ENCODE results near the gene DRGX. TPM values are rescaled to one million over a fixed set of nuclear protein-coding genes. Genes with fewer than 3 reads are reported as not detected.

DRGX gene
- total and polyA plus RNA-seq, 2 experiments from 2014 or later: not detected

GRCh38 chr10:49318028-49318427 is 77.9 kb downstream of the DRGX start:
- Histone ChIP-seq H4K20me1 (ENCODE audit: insufficient read depth, poor library complexity, severe bottlenecking) (no peaks in the 10 kb centered on the region), H3K36me3 (replicated peaks; ENCODE audit: insufficient read depth, low read depth) (no peaks in the 10 kb centered on the region), H3K4me3 (no peak overlapping the region), H3K9me2 (replicated peaks; ENCODE audit: insufficient read depth) (no peaks in the 10 kb centered on the region), H3K4me2 (no peak overlapping the region), H3K4me1 (ENCODE audit: insufficient read depth) (no peaks in the 10 kb centered on the region), H3K27me3 (no peaks in the 10 kb centered on the region), H2AFZ (no peak overlapping the region), H3K9me3 (ENCODE audit: low read depth) (no peaks in the 10 kb centered on the region), H3K79me2 (no peaks in the 10 kb centered on the region), H3K27ac (no peak overlapping the region)
- no peak for DNase-seq (ENCODE audit: low spot score)
- 87% methylated on average over 6 of the region's 6 CpGs for WGBS (ENCODE audit: low lambda C conversion rate, missing lambda C conversion rate)
- no peak for TF ChIP-seq EZH2phosphoT487 (IDR thresholded peaks at IDR 0.05; ENCODE audit: low read depth, severe bottlenecking, unreplicated experiment)
- TF ChIP-seq CTCF (IDR thresholded peaks at IDR 0.05; ENCODE audit: poor library complexity): no peak
- TF ChIP-seq EZH2 (IDR thresholded peaks at IDR 0.05; ENCODE audit: borderline replicate concordance): no peak

- Histone ChIP-seq H3K9me2 (replicated peaks; ENCODE audit: insufficient read depth) (no peaks in the 10 kb centered on the region), H3K27me3 (no peaks in the 10 kb centered on the region), H3K36me3 (replicated peaks; ENCODE audit: insufficient read depth, low read depth) (no peaks in the 10 kb centered on the region), H4K20me1 (ENCODE audit: insufficient read depth, poor library complexity, severe bottlenecking) (no peaks in the 10 kb centered on the region), H3K79me2 (no peaks in the 10 kb centered on the region), H3K4me1 (ENCODE audit: insufficient read depth) (no peaks in the 10 kb centered on the region), H3K4me3 (no peak overlapping the region), H2AFZ (no peak overlapping the region), H3K4me2 (no peak overlapping the region), H3K9me3 (ENCODE audit: low read depth) (no peaks in the 10 kb centered on the region), H3K27ac (no peak overlapping the region)
- no peak for TF ChIP-seq CTCF (IDR thresholded peaks at IDR 0.05; ENCODE audit: poor library complexity)
- no peak for TF ChIP-seq EZH2phosphoT487 (IDR thresholded peaks at IDR 0.05; ENCODE audit: low read depth, severe bottlenecking, unreplicated experiment)
- TF ChIP-seq EZH2 (IDR thresholded peaks at IDR 0.05; ENCODE audit: borderline replicate concordance): no peak
- WGBS (ENCODE audit: low lambda C conversion rate, missing lambda C conversion rate): 88% methylated on average over 5 of the region's 5 CpGs
- no peak for DNase-seq (ENCODE audit: low spot score)
These were observed 81.1 kb downstream of the DRGX start for GRCh38 chr10:49314806-49315205.

Other genes with a start within 250 kb of the DRGX start
- 0.27 and 1.2 TPM in 2 replicates for gene TMEM273, start 207.7 kb downstream of the DRGX start, total RNA-seq
- 1.9 TPM in 1 of 2 replicates, not detected in the other for gene TMEM273, start 207.7 kb downstream of the DRGX start, polyA plus RNA-seq
- gene C10orf71, start 96.9 kb downstream of the DRGX start, total RNA-seq: not detected in 2 replicates
- gene C10orf71, start 96.9 kb downstream of the DRGX start, polyA plus RNA-seq: not detected in 2 replicates
- gene ERCC6, start 143.0 kb upstream of the DRGX start, total RNA-seq: 15.6 and 16.5 TPM in 2 replicates
- gene ERCC6, start 143.0 kb upstream of the DRGX start, polyA plus RNA-seq: 6.9 and 7.3 TPM in 2 replicates
- gene SLC18A3, start 214.2 kb upstream of the DRGX start, total RNA-seq: 1.1 and 1.4 TPM in 2 replicates
- gene SLC18A3, start 214.2 kb upstream of the DRGX start, polyA plus RNA-seq: 4.3 and 8.1 TPM in 2 replicates
- gene CHAT, start 217.9 kb upstream of the DRGX start, total RNA-seq: 0.27 TPM in 1 of 2 replicates, not detected in the other
- gene CHAT, start 217.9 kb upstream of the DRGX start, polyA plus RNA-seq: 0.88 TPM in 1 of 2 replicates, not detected in the other